Daoy (cell line): ENCODE results near the gene GREB1. TPM values are rescaled to one million over a fixed set of nuclear protein-coding genes. Genes with fewer than 3 reads are reported as not detected.
"Not testable (repeated sequence)": the region's sequence is repeated elsewhere in the genome, so short reads cannot be mapped to it uniquely, and the experiment has no call there.

ENCODE experiments used
- DNase-seq: peaks from one replicate; pipeline ENCODE4 v3.0.0-alpha.2; 2015; ENCODE audit warnings: low read depth
- total RNA-seq: library from RNA; depleted of rRNA; stranded (reverse); fragments of >200 nt; shearing (Covaris generic); gene quantifications from 2 replicates; pipeline ENCODE4 v1.2.3, GENCODE V29; 2014

GREB1 gene
- total RNA-seq, 1 experiment from 2014 or later, result 0.91 TPM

DNA sequence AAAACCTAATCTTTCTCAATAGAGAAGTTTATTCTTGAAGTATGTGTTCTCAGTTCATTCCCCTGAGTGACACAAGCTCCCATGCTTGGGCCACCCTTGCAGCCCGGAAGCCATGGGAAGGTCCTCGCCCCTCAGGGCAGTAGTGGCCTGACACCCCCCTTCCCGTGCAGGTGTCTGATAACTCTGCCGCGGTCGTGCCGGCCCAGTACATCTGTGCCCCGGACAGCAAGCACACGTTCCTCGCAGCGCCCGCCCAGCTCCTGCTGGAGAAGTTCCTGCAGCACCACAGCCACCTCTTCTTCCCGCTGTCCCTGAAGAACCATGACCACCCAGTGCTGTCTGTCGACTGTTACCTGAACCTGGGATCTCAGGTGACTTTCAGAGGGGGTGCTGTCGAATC is 103.7 kb downstream of the GREB1 start:
- DNase-seq, result no peak

DNA sequence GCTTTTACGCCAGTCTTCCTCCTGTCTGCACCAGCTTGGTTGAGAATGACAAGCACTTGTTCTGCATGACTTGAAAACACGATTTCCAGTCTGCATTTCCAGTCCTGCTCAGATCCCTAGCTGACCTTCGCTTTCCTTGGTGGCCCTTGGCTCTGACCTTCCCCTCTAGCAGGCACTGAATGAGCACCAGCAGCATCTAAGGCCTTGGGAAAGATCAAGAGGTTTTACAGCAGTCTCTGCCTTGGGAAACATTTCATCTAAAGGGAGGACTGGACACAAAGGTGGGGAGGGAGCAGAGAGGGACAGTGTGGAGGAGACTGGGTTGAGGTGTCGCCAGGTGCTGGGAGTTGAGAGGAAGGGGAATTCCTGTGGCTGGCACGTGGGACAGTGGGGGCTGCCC is 105.7 kb downstream of the GREB1 start:
- no peak for DNase-seq

DNA sequence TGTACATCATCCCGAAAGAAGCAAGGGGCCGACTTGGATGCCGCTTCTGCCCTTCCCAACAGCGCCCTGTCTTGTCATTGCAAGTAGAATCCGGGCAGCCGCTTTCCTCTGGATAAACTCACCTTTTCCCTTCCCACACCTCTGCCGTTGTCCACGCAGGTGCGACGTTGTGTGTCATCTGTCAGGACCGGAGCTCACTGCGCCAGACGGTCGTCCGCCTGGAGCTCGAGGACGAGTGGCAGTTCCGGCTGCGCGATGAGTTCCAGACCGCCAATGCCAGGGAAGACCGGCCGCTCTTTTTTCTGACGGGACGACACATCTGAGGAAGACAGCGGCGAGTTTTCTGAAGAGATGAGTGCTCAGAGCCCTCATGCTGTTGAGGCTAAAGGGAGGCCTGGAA is 106.3 kb downstream of the GREB1 start:
- DNase-seq, result no peak

DNA sequence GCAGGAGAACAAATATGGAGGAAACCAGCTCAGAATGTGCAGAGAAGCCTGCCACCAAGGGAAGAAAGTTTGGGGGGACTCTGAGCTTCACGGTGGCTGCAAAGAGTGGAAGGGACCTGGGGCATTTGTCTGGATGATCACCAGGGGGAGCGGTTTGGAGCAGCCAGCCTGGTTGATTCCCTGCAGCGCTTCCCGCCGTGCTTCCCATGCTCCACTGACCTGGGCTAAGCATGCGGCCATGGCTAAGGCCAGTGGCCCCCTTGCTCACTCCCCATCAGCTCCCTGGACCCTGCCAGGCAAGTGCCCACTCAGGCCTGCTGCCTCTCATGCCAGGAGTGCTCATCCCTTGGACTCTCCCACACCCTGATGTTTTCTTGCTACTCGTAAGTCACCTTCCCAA is 109.1 kb downstream of the GREB1 start:
- DNase-seq, result no peak

DNA sequence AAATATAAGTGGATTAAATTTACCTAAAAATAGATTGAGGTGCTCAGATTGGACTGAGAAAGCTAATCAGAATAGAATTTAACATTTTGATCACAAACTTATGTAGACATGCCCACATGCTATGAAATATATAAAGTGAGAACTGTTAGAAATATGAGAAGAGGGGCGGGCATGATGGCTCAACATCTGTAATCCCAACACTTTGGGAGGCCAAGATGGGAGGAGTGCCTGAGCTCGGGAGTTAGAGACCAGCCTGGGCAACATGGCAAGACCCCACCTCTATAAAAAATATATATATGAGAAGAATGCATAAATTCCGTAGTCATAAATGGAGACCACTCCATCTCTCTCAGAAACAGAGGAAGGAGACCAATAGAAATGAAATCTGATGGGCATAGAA is 110.4 kb downstream of the GREB1 start:
- DNase-seq, result no peak

DNA sequence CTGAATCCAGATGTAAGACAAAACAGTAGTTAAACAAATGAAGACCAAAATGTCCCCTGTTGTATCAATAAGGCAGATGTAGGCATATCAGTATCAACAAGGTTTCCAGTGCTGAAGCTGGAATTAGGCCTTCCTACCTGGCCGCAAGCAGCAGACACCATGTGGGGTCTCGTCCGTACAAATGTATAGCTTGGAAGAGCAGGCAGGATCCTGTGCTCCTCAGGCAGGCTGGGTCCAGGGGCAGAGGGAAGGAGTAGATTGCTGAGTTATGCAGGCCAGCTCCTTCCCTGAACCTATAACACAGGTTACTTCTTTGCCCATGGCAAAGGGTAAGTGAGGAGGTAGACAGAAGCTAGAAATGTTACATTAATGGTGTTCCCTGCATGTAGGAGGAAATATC is 112.7 kb downstream of the GREB1 start:
- DNase-seq, result no peak

DNA sequence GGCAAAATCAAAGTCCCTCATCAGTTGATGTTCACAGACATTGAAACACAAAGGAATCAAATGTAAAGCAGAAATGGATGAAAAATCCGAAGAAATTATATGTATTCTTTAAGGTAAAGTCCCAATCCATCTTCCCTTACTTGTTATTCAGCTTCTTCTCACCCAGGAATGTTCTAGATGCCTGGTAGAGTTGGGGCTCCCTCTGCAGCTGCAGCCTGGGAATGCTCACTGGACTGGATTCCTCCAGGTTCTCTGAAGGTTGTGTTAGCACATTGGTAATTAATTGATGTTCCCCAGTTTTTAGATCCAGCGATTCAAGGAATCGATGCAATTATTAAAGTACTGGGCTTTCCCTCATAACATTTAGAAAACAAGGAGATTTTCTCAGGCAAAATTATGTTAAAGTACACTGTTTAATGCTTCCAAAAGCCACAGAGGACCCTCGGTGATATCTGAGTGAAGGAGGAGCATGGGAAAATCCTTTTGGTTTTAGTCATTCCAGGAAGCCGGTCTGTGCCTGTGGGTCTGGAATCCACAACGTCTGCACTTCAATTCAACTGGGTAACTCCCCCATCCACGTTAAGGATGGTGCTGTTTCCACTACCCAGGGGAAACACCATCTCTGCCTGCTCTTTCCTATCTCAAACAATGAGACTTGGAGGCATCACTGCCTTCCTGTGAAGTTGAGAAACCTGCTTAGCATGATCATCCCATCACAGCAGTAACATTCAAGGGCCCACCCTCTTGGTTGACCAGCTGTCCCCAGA is 114.2 kb downstream of the GREB1 start:
- DNase-seq, result no peak

DNA sequence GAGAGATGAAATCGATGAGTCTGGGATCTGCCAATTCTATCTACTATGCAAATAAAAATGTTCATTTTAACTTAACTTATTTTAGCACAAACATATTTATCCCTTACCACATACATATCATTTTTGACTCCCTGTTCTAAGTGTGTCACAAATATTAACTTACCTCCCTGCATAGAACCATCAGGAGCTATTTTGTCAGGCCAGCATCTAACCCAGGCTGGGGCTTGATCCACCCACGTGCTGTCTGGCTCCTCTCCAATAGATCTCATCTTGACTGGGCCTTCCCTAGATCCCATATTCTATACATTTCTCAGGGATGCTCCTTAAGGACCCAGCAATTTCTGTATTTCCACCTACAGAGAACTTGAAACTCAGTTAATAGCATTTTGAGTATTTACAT is 115.2 kb downstream of the GREB1 start:
- no peak for DNase-seq

DNA sequence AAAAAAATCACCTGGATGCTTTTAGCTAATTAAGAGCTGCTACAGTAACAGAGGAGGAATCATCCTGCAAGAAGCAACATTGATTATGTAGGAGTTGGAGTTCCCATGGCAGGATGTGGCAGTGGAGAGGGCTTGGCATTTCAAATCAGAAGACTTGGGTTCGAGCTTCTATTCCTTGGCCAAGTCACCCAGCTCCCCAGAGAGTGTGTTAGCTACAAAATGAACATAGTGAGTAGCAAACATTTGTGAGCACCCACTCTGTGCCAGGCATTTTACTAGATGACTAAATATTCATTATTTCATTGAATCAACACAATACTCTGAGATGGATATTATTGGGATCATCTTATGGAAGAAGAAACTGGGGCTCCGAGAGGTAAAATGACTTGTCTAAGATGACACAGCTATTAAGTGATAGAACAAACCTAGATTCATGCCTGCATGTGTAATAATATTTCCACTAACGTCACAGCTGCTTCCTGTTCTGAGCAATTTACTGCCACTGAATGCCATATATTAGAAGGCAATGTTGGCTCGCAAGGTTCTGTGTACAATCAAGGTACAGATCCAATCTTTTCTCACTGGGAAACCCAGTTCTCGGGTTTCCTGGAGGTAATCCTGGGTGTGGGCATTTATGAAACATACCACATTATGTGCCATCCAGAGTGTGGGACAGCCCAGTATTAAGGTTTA is 118.2 kb downstream of the GREB1 start:
- no peak for DNase-seq

DNA sequence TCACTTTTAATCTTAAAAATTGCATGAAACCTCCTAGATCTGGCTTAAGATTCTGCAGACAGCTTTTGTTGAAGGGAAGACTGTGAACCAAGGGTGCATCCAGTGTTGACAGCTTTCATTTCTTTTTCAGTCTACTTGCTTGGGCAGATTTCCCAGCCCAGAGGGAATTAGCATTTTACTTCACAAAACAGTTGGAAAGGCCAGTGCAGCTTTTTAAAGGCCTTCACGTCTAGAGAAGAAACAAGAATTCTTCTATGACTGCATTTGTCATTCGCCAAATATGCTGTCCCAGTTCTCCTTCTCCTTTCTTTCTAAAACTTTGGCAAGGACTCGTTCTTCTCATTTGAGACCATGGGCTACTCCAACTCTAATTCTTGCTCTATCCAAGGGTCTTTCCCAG is 118.7 kb downstream of the GREB1 start:
- no peak for DNase-seq

DNA sequence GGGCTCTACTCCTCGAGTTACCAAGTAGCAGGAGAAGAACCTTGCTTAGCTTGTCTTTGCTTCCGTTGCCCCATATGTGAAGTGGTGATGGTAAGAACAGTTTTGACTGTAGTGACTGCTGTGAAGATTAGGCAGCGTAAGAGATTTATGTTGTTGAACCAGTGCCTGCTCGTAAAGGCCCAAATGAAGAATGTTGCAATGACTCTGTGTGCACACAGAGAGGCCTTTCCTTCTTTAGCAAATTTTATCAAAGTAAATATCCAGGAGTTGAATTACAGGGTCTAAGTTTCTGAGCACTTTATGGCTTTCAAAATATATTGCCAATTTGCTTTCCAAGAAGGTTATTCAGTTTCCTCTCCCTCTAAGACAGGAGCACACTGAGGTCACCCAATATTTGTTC is 121.7 kb downstream of the GREB1 start:
- no peak for DNase-seq

DNA sequence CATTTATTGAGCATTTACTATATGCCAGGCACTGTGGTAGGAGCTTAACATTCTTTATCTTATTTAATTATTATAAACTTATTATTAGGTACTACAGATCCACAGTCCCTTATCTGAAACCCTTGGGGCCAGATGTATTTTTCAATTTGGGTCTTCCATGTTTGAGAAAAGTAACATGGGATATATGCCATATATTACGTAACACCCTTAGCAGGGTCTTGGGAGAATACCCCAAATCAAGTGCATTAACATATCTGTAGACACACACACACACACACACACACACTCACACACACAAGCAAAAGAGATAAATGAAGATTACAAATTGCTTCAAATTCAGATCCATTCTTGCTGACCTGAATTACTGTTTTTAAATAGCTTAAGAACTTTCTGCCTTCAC is 122.4 kb downstream of the GREB1 start:
- DNase-seq, result no peak

DNA sequence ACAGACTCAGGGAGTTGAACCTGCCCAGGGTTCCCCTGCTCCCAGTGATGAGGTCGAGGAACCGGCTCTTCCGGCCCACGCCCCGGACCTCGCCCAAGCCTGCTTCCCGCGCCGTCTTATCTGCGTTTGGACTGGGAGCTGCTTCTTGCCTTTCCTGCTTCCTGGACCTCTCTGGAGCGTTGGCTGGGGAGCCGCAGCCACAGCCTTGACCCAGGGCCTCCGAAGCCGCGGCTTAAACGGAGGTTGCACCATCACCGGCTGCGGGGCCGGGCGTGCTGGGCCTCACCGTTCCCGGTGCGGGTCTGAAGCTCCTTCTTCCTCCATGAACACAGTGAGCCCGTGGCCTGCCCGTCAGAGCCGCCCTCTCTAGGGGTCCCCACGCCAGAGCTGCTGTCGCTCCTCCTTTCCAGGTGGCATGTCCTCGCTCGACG is 122.8 kb downstream of the GREB1 start:
- no peak for DNase-seq

DNA sequence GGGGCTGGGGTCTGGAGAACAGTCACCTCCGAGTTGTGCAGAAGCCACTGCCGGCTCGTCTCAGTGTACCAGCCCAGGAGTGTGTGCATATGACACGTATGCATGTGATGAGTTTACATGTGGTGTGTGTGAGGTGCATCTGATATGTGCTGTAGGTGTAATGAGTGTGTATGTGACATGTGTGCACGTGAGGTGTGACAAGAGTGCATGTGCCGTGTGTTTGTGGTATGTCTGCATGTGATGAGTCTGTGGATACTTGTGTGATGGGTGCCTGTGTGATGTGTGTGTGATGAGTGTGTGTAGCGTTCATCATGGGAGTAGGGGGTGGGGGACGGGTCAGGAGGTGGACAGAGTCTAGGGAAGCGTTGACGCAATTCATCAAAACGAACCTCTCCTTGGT is 123.3 kb downstream of the GREB1 start:
- no peak for DNase-seq

DNA sequence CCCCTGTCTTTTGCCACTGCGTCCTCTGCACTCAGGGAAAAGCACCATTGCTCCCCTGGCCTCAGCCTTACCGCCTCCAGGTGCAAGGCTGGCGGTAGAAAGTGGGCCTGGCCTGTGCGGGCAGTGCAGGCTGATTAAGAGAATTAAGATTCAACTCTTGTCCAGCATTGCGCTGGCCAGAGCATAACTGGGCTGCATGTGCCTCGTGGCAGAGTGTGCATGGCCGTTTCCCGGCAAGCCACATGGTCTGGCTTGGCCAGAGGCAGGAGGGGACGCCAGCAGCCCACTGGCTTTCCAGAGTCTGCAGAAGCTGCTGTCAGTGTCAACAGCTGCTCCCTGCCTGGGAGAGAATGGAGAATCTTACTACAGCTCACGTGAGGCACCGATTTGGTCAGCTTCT is 123.8 kb downstream of the GREB1 start:
- no peak for DNase-seq

DNA sequence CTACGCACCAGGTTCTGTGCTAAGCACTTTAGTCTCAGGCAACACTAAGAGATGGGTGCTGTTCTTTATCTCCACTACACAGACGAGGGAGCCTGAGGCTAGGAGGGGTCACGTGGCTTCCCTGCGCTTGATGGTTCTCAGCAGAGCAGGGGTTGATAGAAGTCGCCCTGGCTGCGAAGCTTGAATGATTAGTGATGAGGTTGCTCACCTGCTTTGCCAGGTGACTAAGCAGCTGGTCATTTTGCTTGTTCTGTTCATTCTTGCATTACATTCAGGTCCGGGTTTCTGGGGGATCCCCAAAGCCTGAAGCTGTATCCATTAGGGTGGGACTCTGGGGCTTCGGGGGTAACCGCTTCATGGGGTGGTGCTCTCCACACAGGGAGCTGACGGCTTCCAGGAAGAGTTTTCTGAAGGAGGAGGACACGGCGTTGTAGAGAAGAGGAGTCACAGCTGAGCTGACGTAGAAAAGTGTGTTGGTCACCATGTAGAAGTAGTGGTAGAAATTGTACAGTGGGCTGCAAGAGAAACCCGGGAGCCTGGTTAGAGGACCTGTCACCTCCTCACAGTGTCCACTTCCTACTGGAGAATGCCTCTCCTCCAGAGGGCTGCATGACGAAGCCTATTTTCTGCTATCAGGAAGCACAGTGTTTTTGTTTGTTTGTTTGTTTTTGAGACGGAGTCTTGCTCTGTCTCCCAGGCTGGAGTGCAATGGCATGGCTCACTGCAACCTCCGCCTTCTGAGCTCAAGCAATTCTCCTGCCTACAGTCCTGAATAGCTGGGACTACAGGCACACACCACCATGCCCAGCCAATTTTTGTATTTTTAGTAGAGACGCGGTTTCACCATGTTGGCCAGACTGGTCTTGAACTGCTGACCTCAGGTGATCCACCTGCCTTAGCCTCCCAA is 124.6 kb downstream of the GREB1 start:
- no peak for DNase-seq

DNA sequence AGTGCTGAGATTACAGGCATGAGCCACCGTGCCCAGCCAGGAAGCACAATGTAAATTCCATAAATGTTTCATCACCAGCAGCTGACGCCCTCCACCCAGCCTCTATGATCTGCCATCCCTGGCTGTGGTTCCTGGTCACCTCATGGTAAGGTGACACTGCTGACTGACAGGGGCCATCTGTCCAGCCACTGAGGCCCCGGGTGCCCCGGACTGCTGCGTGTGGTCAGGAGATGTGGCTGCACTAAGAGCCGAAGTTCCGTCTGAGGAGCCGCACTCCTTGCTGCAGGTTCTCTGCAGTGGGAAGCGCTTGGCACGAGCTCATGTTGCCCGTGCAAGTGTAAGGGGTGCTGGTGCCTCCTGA is 125.2 kb downstream of the GREB1 start:
- DNase-seq, result no peak

DNA sequence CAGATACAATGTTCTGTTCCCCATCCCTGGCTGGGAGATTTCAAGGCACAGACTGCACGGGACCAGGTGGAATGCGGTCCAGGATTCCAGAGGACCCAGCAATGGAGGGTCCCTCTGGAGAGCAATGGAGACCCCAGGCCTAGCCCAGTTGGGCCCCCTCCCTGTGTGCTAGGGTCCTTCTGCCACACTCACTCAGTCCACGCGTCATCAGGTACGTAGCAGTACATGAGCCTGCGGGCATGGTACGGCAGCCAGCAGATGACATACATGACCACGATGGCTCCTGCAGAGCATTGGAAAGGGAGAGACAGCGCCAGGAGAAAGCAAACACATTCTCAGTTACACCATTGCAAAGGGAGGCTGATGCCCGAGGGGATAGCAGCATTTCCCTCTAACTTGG is 126.0 kb downstream of the GREB1 start:
- no peak for DNase-seq

DNA sequence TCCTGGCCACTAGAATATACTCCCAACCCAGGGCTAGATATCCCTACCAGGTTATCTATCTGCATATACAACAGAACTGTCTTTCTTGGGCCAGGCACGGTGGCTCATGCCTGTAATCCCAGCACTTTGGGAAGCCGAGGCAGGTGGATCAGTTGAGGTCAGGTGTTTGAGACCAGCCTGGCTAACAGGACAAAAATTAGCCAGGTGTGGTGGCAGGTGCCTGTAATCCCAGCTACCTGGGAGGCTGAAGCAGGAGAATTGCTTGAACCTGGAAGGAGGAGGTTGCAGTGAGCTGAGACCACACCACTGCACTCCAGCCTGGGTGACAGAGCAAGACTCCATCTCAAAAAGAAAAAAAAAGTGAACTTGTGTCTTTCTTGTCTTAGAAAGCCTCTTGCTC is 126.6 kb downstream of the GREB1 start:
- not testable (repeated sequence) for DNase-seq

DNA sequence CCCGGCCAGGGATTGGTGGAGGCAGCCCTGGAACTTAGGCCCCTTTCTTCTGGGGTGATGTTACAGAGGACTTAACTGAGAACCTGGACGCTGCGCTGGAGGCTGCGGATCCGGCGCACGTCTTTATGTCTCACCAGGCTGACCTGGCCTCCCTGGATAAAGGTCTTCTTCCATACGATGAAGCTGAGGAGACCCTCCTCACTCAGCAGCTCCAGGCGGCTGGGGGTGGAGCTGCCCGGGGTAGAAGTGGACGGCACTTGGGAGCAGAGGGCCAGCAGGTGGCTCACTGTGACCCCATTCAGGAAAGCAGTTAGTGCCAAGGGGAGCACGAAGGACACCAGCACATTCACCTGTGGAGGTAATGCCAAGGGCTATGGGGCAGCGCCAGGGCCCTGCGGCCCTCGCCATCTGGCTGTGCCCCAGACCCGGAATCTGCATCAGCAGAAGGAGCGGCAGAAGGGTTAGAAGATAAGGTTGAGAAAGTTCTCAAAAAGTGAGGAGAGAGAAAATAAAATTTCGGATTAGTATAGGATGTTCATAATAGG is 128.1 kb downstream of the GREB1 start:
- DNase-seq, result no peak

DNA sequence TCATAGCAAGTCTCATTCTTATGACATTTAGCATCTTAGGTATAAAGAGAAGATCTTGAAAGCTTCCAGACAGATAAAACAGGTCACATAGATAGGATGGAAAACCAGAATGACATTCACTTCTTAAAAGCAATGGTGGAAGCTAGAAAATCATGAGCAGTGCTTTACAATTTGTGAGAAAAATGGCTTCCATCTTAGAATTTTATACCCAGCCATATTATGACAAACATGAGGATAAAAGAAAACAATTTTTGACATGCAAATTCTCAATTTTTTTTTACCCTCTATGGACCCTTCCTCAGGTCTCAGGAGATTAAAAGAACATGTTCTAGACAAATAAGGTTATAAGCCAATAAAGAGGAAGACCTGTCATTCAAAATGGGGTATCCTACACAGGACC is 129.0 kb downstream of the GREB1 start:
- no peak for DNase-seq

DNA sequence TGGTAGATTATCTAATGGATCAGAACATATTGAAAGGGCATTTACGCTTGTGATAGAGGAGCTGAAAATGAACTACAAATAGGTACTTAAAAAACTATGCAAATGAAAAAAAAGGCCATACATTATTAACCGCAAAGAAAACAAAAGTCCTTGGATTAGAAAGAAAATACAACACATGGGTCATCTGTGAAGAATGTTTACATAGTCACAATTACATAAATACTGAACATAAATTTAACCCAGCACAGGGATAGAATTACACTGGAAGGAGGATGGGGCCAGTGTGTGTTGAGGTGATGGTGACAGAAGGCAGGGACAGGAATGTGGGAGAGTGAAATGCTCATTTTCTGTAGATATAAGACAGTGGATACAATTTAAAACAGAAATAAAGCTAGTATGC is 129.6 kb downstream of the GREB1 start:
- DNase-seq, result no peak
